Fibroblast of pulmonary artery (primary cell): ENCODE data around the gene ZNF821.

Experiments
- DNase-seq: peaks from one replicate; pipeline ENCODE4 v3.0.0-alpha.2; 2010; ENCODE audit warnings: low read depth
- H3K4me3 ChIP-seq: replicated peaks from 2 replicates; pipeline ENCODE4 v1.5.1; 2011; ENCODE audit warnings: low read depth, mild to moderate bottlenecking, control low read depth, low read length, moderate library complexity
- TF ChIP-seq, protein P1 (sequence below): IDR thresholded peaks from 2 replicates; pipeline ENCODE4 v1.5.1; 2011; ENCODE audit warnings: mild to moderate bottlenecking, control low read depth, low read length, inconsistent platforms; ENCODE audit errors: missing control alignments

The ZNF821 gene

DNA sequence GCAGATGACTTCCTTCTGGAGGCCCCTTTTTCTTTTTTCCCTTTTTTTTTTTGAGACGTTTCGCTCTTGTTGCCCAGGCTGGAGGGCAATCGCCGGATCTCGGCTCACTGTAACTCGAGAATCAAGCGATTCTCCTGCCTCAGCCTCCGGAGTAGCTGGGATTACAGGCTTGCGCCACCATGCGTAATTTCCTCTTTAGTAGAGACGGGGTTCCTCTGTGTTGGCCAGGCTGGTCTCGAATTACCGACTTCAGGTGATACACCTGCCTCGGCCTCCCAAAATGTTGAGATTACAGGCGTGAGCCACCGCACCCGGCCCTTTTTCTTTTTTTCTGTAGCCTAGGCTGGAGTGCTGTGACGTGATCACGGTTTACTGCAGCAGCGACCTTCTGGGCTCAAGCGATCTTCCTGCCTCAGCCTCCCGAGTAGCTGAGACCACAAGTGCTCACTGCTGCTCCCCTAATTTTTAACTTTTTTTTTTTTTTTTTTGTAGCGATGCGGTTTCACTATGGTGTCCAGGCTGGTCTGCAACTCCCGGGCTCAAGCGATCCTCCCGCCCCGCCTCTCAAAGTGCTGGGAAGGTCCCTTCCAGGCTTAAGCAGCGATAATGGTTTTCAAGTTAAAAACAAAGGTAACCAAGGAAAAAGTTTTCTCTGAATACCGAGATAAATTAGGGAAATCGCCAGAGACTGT lies 10.4 kb upstream of the ZNF821 start:
- peak overlapping the region; percentile 91 for H3K4me3 ChIP-seq
- peak; percentile 71 for DNase-seq
- TF ChIP-seq, protein P1, sequence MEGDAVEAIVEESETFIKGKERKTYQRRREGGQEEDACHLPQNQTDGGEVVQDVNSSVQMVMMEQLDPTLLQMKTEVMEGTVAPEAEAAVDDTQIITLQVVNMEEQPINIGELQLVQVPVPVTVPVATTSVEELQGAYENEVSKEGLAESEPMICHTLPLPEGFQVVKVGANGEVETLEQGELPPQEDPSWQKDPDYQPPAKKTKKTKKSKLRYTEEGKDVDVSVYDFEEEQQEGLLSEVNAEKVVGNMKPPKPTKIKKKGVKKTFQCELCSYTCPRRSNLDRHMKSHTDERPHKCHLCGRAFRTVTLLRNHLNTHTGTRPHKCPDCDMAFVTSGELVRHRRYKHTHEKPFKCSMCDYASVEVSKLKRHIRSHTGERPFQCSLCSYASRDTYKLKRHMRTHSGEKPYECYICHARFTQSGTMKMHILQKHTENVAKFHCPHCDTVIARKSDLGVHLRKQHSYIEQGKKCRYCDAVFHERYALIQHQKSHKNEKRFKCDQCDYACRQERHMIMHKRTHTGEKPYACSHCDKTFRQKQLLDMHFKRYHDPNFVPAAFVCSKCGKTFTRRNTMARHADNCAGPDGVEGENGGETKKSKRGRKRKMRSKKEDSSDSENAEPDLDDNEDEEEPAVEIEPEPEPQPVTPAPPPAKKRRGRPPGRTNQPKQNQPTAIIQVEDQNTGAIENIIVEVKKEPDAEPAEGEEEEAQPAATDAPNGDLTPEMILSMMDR, result peak; percentile 4

- TF ChIP-seq, protein P1, result no peak
- peak overlapping the region; percentile 91 for H3K4me3 ChIP-seq
- no peak for DNase-seq
These were observed 9.9 kb upstream of the ZNF821 start for GRCh38 chr16:71893888-71894228.

- DNase-seq, result no peak
- TF ChIP-seq, protein P1, result no peak
- no peak overlapping the region for H3K4me3 ChIP-seq
These were observed 5.2 kb upstream of the ZNF821 start for GRCh38 chr16:71889147-71889546.

DNA sequence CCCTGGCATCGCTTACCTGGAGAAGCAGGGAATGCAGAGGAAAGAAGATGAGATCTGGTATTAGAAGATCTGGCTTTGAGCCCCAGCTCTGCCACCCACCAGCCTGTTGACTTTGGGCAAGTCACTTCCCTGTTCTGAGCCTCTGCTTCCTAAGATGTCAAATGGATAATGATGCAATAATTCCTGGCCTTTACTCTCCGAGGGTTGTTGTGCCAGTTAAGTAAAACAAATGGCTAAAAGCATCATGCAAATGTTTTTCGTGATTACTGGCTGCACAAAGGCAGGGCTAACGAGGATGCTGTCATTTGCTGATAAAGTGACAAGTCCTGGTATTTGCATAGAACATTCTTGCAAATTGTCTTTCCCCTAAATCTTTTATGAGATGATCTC lies 1.3 kb upstream of the ZNF821 start:
- TF ChIP-seq, protein P1, result no peak
- H3K4me3 ChIP-seq, result no peak overlapping the region
- no peak for DNase-seq

- peak overlapping the region; percentile 76 for H3K4me3 ChIP-seq
- TF ChIP-seq, protein P1, result no peak
- no peak for DNase-seq
These were observed 674 bp downstream of the ZNF821 start for GRCh38 chr16:71883168-71883848.

- TF ChIP-seq, protein P1, result peak; percentile 96
- peak overlapping the region; percentile 76 for H3K4me3 ChIP-seq
- DNase-seq, result peak; percentile 80
These were observed 1.3 kb downstream of the ZNF821 start for GRCh38 chr16:71882505-71883167.
